Right lobe of liver (tissue), 4 donors: ENCODE measurements around the gene CYB5RL.

ENCODE experiments used
- CTCF ChIP-seq, 4 donors: fragments of 200-600 bp in 3 of 4; fragments of 450-650 bp in 1 of 4; IDR thresholded peaks; one replicate each; pipeline versions ENCODE4 v1.5.1 to v1.8.0; 2016 to 2022; ENCODE audit warnings: antibody characterized with exemption in 4 of 4, mild to moderate bottlenecking in 2 of 4
- POLR2A ChIP-seq: fragments of 450-650 bp; IDR thresholded peaks from one replicate; pipeline ENCODE4 v1.6.1; 2017; ENCODE audit warnings: antibody characterized with exemption, mild to moderate bottlenecking
- donor health status: DM: no; HTN: no; CAD: no.
- donor health status: DM: no; HTN: no; CAD: no.
- donor health status: DM: no; HTN: yes; CAD: no.

DNA sequence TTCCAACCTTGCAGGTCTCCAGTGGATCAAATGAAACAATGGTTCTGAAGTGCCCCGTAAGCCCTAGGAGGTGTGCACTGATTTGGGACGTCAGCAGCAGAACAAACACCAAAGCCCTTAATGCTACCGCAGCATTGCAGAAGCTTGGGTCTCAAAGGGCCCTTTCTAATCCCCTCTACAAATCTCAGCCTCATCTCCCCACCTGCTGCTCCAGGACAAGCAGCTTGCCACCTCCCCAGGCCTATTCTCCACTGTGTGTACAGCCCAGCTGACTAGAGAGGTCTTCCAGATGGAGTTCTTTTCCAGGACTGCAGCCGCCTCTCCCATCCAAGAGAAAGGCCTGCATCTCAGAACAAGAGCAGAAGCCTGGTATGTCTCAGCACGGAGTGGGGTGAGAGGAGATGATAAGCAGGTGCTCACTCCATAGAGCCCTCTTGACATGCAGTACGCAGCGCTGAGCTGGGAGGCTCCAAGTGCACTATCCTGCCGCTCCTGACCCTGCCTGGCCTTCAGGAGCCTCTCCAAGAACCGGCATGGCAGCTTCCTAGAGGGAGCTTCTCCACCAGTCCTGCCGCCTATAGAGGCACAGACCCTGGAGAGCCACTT is 46.4 kb upstream of the CYB5RL start:
- no peak for TF ChIP-seq CTCF (IDR thresholded peaks at IDR 0.05)
- no peak for TF ChIP-seq POLR2A
